Spleen (tissue), 11 donors: Measurements from ENCODE around the gene PRR14. TPM values are rescaled to one million over a fixed set of nuclear protein-coding genes. Genes with fewer than 3 reads are reported as not detected.
A peak's percentile ranks its signal among the peaks of the same experiment; 100 is the strongest.

Experiments used
- DNase-seq: peaks from one replicate; pipeline ENCODE4 v3.0.0-alpha.2; 2020
- H3K27ac ChIP-seq, 8 donors: fragments of 200-600 bp; sonication (generic) in 7 of 8; 1 replicate in 4 of 8; 2 replicates in 4 of 8; pipeline versions ENCODE4 v1.5.0 to v1.8.0; 2016 to 2021; ENCODE audit warnings: inconsistent platforms in 4 of 8, mild to moderate bottlenecking in 4 of 8, moderate library complexity in 1 of 8
- H3K27me3 ChIP-seq, 7 donors: fragments of 200-600 bp; sonication (generic) in 6 of 7; replicated peaks in 1 of 7; 1 replicate in 4 of 7; 2 replicates in 3 of 7; pipeline versions ENCODE4 v1.5.0 to v1.8.0; 2016 to 2021; ENCODE audit warnings: inconsistent platforms in 3 of 7, mild to moderate bottlenecking in 1 of 7
- H3K36me3 ChIP-seq, 6 donors: fragments of 200-600 bp; sonication (generic) in 5 of 6; 1 replicate in 4 of 6; 2 replicates in 2 of 6; pipeline versions ENCODE4 v1.5.0 to v1.8.0; 2016 to 2021; ENCODE audit warnings: inconsistent platforms in 2 of 6
- H3K4me1 ChIP-seq, 6 donors: fragments of 200-600 bp; sonication (generic) in 5 of 6; 1 replicate in 3 of 6; 2 replicates in 3 of 6; pipeline versions ENCODE4 v1.5.0 to v1.8.0; 2016 to 2021; ENCODE audit warnings: inconsistent platforms in 3 of 6
- H3K4me3 ChIP-seq, 8 donors: fragments of 200-600 bp; sonication (generic) in 7 of 8; 1 replicate in 4 of 8; 2 replicates in 4 of 8; pipeline versions ENCODE4 v1.5.0 to v1.8.0; 2016 to 2021; ENCODE audit warnings: inconsistent platforms in 4 of 8, mild to moderate bottlenecking in 4 of 8, moderate library complexity in 2 of 8
- H3K9me3 ChIP-seq, 8 donors: fragments of 200-600 bp; sonication (generic) in 7 of 8; 1 replicate in 4 of 8; 2 replicates in 4 of 8; pipeline versions ENCODE4 v1.5.0 to v1.8.0; 2016 to 2021; ENCODE audit warnings: inconsistent platforms in 4 of 8
- POLR2A ChIP-seq, 3 donors: fragments of 450-650 bp; IDR thresholded peaks; one replicate each; pipeline ENCODE4 v1.5.1; 2017; ENCODE audit warnings: antibody characterized with exemption in 3 of 3, mild to moderate bottlenecking in 1 of 3
- POLR2AphosphoS5 ChIP-seq, 3 donors: sonication (generic); formaldehyde crosslinking; IDR thresholded peaks; one replicate each; pipeline ENCODE4 v1.5.1; 2017; ENCODE audit warnings: antibody characterized with exemption in 3 of 3
- WGBS, 5 donors: extraction: QIAGEN DNeasy Blood & Tissue Kit in 3 of 5; methylation state at CpG; one replicate each; pipeline versions ENCODE4 v1.1.5 to v1.1.7; 2013 to 2018; 5-methylcytosine and 5-hydroxymethylcytosine counted together
- intact Hi-C: fragments of 100-400 bp; cut with DNase I; formaldehyde crosslinking; loops from one replicate; pipeline ENCODE4 v1.15.0; 2023; ENCODE audit warnings: low total_unique reads
- polyA plus RNA-seq, 3 donors: library from polyadenylated mRNA; stranded (reverse); fragments of 200-250 nt; gene quantifications; one replicate each; pipeline ENCODE4 v1.2.1, GENCODE V29; 2013
- total RNA-seq, 7 donors: library from RNA; depleted of rRNA in 3 of 7; stranded (reverse); fragments of >200 nt in 3 of 7; fragmentation: NEBNext Ultra II Directional in 4 of 7; extraction: Animal tissue kit (Norgen Biotek cat#: 25700) in 4 of 7; gene quantifications; one replicate each; pipeline versions ENCODE4 v1.1.0 to v1.2.1, GENCODE V29; 2016 to 2021
- TF ChIP-seq, protein P1 (sequence below), 11 experiments: fragments of 200-600 bp in 7 of 11; fragments of 450-650 bp in 4 of 11; sonication (generic) in 4 of 11; IDR thresholded peaks in 8 of 11; conservative IDR thresholded peaks in 3 of 11; 1 replicate in 7 of 11; 2 replicates in 4 of 11; pipeline versions ENCODE4 v1.4.0 to v1.8.0; 2016 to 2021; ENCODE audit warnings: antibody characterized with exemption in 11 of 11, inconsistent platforms in 4 of 11, mild to moderate bottlenecking in 1 of 11
- donor health status: healthy with polysubstance abuse.
- donor health status: DM: no; HTN: no; CAD: no; lungs with moderate emphysema.
- donor health status: DM: no; HTN: no; CAD: no.
- donor health status: Bipolar disorder and iron deficiency.
- donor health status: healthy.
- donor health status: DM: no; HTN: no; CAD: no.
- donor health status: DM: yes; HTN: yes; CAD: no.

The PRR14 gene
- total and polyA plus RNA-seq, 10 donors, result 51.2 to 178 (median 67.3) TPM

- H3K27ac ChIP-seq, result peak overlapping the region; percentile 99 to 100 (median 100)
- H3K4me1 ChIP-seq, result peaks cover 13 to 75% (median 58%) of the 10 kb centered on the region in 6 donors
- peak overlapping the region; percentile 80 to 99 (median 94) for H3K4me3 ChIP-seq
- TF ChIP-seq POLR2AphosphoS5 (IDR thresholded peaks at IDR 0.05) (no peak), POLR2A (IDR thresholded peaks at IDR 0.05) (no peak)
- TF ChIP-seq, protein P1, sequence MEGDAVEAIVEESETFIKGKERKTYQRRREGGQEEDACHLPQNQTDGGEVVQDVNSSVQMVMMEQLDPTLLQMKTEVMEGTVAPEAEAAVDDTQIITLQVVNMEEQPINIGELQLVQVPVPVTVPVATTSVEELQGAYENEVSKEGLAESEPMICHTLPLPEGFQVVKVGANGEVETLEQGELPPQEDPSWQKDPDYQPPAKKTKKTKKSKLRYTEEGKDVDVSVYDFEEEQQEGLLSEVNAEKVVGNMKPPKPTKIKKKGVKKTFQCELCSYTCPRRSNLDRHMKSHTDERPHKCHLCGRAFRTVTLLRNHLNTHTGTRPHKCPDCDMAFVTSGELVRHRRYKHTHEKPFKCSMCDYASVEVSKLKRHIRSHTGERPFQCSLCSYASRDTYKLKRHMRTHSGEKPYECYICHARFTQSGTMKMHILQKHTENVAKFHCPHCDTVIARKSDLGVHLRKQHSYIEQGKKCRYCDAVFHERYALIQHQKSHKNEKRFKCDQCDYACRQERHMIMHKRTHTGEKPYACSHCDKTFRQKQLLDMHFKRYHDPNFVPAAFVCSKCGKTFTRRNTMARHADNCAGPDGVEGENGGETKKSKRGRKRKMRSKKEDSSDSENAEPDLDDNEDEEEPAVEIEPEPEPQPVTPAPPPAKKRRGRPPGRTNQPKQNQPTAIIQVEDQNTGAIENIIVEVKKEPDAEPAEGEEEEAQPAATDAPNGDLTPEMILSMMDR (IDR thresholded peaks at IDR 0.05 in 8 of 11, conservative IDR thresholded peaks at IDR 0.05 in 3 of 11), result no peak
- no peaks in the 10 kb centered on the region for H3K27me3 ChIP-seq
- WGBS, 5 donors, result 13 to 24% (median 15%) methylated on average over 17 to 26 of the region's 26 CpGs
- DNase-seq, result peak; percentile 8
- peaks cover 0 to 30% (median 22%) of the 10 kb centered on the region in 6 donors for H3K36me3 ChIP-seq
- intact Hi-C loops, result no loop called here
- no peaks in the 10 kb centered on the region for H3K9me3 ChIP-seq
Observed at GRCh38 chr16:30697264-30698138, 46.7 kb downstream of the PRR14 start.

GRCh38 chr16:30698139-30698815, 47.5 kb downstream of the PRR14 start:
- peaks cover 0 to 37% (median 29%) of the 10 kb centered on the region in 6 donors for H3K36me3 ChIP-seq
- no peaks in the 10 kb centered on the region for H3K9me3 ChIP-seq
- DNase-seq, result peak; percentile 100
- H3K4me1 ChIP-seq, result peaks cover 13 to 67% (median 58%) of the 10 kb centered on the region in 6 donors
- peak overlapping the region; percentile 99 to 100 (median 100) for H3K27ac ChIP-seq
- TF ChIP-seq POLR2AphosphoS5 (IDR thresholded peaks at IDR 0.05) (peak; percentile 97 to 99 (median 99)), POLR2A (IDR thresholded peaks at IDR 0.05) (peak; percentile 49 to 89 (median 59))
- TF ChIP-seq, protein P1 (IDR thresholded peaks at IDR 0.05 in 8 of 11, conservative IDR thresholded peaks at IDR 0.05 in 3 of 11), result peak in 5 of 11 experiments; percentile 9 to 55 (median 40)
- peak overlapping the region; percentile 80 to 99 (median 94) for H3K4me3 ChIP-seq
- 0 to 1% (median 0%) methylated on average over 7 to 72 of the region's 76 CpGs for WGBS, 5 donors
- H3K27me3 ChIP-seq, result no peaks in the 10 kb centered on the region
- intact Hi-C loops, result no loop called here

DNA sequence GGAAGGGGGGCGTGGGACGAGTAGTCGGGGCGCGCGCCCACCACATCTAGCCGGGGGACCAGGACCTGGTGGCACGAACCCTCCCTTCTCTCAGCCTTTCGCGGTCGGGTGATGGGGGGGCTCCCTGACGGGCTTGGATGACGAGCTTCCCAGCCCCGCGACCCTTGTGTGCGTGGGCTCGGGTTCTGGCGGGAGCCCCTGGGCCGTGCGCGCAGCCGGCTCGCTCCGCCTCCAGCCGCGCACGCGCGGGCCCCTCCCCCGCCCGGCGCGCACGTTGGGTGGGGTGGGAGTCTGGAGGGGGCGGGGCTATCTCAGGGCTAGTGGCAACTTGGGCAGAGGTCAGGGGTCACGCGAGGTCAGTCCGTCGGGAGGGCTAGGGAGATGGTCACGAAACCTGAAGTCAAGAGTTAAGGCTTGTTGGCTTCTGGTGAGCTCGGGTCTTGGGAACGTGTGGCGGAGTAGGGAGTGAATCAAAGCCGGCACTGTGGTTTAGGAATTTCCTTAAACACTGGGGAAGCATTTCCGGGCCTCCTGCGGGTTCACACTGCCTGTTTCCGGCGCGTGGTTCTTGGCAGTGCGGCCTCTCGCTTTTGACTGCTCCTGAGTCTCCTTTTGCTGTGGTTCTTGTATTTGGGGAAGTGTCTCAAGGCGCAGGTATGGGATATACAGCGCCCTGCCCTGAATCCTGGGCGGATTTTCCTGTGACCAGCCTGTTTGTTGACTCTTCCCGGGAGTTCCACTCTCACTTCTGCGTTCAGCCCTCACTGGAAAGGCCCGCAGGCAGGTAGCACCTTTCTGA, 48.3 kb downstream of the PRR14 start, which contains the start of gene SRCAP:
SRCAP (plus strand) TSS at position 356 of the 799 bp plus-strand sequence. CDS start 1,654 bp downstream, outside the sequence.
- no peaks in the 10 kb centered on the region for H3K27me3 ChIP-seq
- H3K9me3 ChIP-seq, result no peaks in the 10 kb centered on the region
- H3K4me1 ChIP-seq, result peaks cover 13 to 60% (median 52%) of the 10 kb centered on the region in 6 donors
- DNase-seq, result peak; percentile 95
- intact Hi-C loops, result no loop called here
- peaks cover 0 to 45% (median 37%) of the 10 kb centered on the region in 6 donors for H3K36me3 ChIP-seq
- H3K27ac ChIP-seq, result peak within 1 kb of the TSS; percentile 99 to 100 (median 100)
- 0 to 2% (median 1%) methylated on average over 44 to 57 of the region's 57 CpGs for WGBS, 5 donors
- TF ChIP-seq POLR2AphosphoS5 (IDR thresholded peaks at IDR 0.05), result peak; percentile 3 to 78 (median 55)
- peak in 1 of 3 donors; percentile 39 for TF ChIP-seq POLR2A (IDR thresholded peaks at IDR 0.05)
- TF ChIP-seq, protein P1 (IDR thresholded peaks at IDR 0.05 in 8 of 11, conservative IDR thresholded peaks at IDR 0.05 in 3 of 11), result no peak
- peak within 1 kb of the TSS; percentile 80 to 99 (median 94) for H3K4me3 ChIP-seq
